Astrocyte (in vitro differentiated cells and primary cell): ENCODE results near the gene SLC29A1. TPM values are rescaled to one million over a fixed set of nuclear protein-coding genes. Genes with fewer than 3 reads are reported as not detected.

Experiments
- DNase-seq: peaks from one replicate; pipeline ENCODE4 v3.0.0-alpha.2; 2010; ENCODE audit warnings: low read depth
- FAIRE-seq: peaks from 2 replicates; lab custom pipeline; 2011; peaks lifted over from hg19 to GRCh38; lab: Jason Lieb, UNC
- H2AFZ ChIP-seq: 2 replicates; pipeline ENCODE4 v1.6.0; 2012; ENCODE audit warnings: low read depth, low read length, inconsistent platforms
- H3K27ac ChIP-seq: 2 replicates; pipeline ENCODE4 v1.5.1; 2011; ENCODE audit warnings: low read depth, low read length, inconsistent platforms
- H3K27me3 ChIP-seq: 2 replicates; pipeline ENCODE4 v1.6.0; 2011; ENCODE audit warnings: low read length, inconsistent platforms; ENCODE audit not compliant: insufficient read depth
- H3K36me3 ChIP-seq: 2 replicates; pipeline ENCODE4 v1.5.1; 2011; ENCODE audit warnings: low read length, inconsistent platforms; ENCODE audit not compliant: insufficient read depth
- H3K4me1 ChIP-seq: 2 replicates; pipeline ENCODE4 v1.5.1; 2011; ENCODE audit warnings: low read length, inconsistent platforms; ENCODE audit not compliant: insufficient read depth
- H3K4me2 ChIP-seq: 2 replicates; pipeline ENCODE4 v1.6.0; 2012; ENCODE audit warnings: low read length, inconsistent platforms
- H3K4me3 ChIP-seq: 2 replicates; pipeline ENCODE4 v1.5.1; 2011; ENCODE audit warnings: low read depth, mild to moderate bottlenecking, low read length, inconsistent platforms; ENCODE audit not compliant: insufficient read depth
- H3K79me2 ChIP-seq: 2 replicates; pipeline ENCODE4 v1.6.0; 2012; ENCODE audit warnings: mild to moderate bottlenecking, low read length, inconsistent platforms; ENCODE audit not compliant: insufficient read depth
- H3K9ac ChIP-seq: 2 replicates; pipeline ENCODE4 v1.6.0; 2012; ENCODE audit warnings: mild to moderate bottlenecking, low read length, inconsistent platforms
- H3K9me3 ChIP-seq: 2 replicates; pipeline ENCODE4 v1.5.1; 2012; ENCODE audit warnings: low read depth, mild to moderate bottlenecking, low read length, inconsistent platforms; ENCODE audit not compliant: insufficient read depth
- H4K20me1 ChIP-seq: 2 replicates; pipeline ENCODE4 v1.6.0; 2012; ENCODE audit warnings: low read length, inconsistent platforms; ENCODE audit not compliant: insufficient read depth
- H3K27ac Mint-ChIP-seq: one replicate; pipeline ENCODE4 v1.8.0; 2021; ENCODE audit warnings: mild to moderate bottlenecking, mixed read lengths; ENCODE audit not compliant: unreplicated experiment
- H3K27me3 Mint-ChIP-seq: one replicate; pipeline ENCODE4 v1.8.0; 2021; ENCODE audit warnings: low read depth, mixed read lengths; ENCODE audit not compliant: unreplicated experiment
- H3K36me3 Mint-ChIP-seq: one replicate; pipeline ENCODE4 v1.8.0; 2021; ENCODE audit warnings: low read depth, mixed read lengths; ENCODE audit not compliant: unreplicated experiment
- H3K4me1 Mint-ChIP-seq: one replicate; pipeline ENCODE4 v1.8.0; 2021; ENCODE audit warnings: low read depth, mixed read lengths; ENCODE audit not compliant: unreplicated experiment
- H3K4me3 Mint-ChIP-seq: one replicate; pipeline ENCODE4 v1.8.0; 2021; ENCODE audit warnings: mild to moderate bottlenecking, moderate library complexity, mixed read lengths; ENCODE audit not compliant: unreplicated experiment
- H3K9me3 Mint-ChIP-seq: one replicate; pipeline ENCODE4 v1.8.0; 2021; ENCODE audit warnings: mild to moderate bottlenecking, mixed read lengths; ENCODE audit not compliant: unreplicated experiment
- EZH2 ChIP-seq: IDR thresholded peaks from 2 replicates; pipeline ENCODE4 v1.6.1; 2012; ENCODE audit warnings: mild to moderate bottlenecking, low read length, inconsistent platforms; ENCODE audit not compliant: insufficient read depth
- total RNA-seq: library from RNA; stranded (reverse); gene quantifications from 2 replicates; pipeline ENCODE4 v1.2.1, GENCODE V29; 2021
- TF ChIP-seq, protein P1 (sequence below): IDR thresholded peaks from 2 replicates; pipeline ENCODE4 v1.5.1; 2011; ENCODE audit warnings: low read depth, mild to moderate bottlenecking, inconsistent platforms, low read length, moderate library complexity; ENCODE audit not compliant: insufficient read depth

SLC29A1 gene
- total RNA-seq, 1 donor from 2014 or later = 15.3 TPM

DNA sequence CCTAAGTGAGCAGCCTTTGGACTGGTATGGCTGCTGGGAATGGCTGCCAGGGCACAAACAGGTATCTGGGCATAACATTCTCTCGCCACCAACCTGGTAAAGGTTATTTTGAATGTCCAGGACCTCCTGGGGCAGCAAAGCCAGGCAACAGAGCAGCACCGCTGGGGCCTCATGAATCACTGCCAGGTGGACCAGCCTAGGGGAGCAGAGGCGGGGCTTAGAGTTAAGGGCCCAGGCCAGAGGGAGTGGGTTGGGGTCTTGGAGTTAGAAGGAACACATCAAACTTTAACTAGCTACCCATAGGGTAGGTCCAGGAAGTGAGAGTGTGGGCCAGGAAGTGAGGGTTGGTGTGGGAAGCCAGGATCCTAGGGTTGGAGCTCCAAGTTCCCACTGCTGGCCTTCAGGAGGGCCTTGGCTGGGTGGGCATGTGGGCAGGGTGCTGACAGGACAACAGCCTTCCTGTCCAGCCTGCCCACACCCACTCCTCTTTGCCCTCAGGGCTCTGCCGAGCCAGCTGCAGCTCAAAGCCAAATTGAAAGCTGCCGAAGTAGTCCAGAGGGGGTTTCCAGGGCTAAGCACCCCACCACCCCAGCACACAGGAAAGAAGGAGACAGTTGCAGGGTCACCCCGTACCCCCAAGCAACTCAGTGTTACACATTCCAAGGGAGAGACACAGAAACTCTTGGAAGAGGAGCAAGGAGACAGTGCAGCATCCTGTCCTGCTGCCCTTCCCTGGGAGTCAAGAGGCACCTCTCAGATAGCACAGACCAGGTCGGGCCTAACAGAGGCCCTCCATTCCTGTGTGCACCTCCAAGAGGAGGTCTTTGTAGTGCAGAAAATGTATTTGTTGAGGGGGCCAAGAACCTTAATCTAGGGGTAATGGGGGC is 39.3 kb downstream of the SLC29A1 start:
- Histone ChIP-seq H3K9ac (peak overlapping the region; percentile 45), H3K36me3 (peaks cover 3% of the 10 kb centered on the region), H3K4me2 (peak overlapping the region; percentile 93), H3K9me3 (no peaks in the 10 kb centered on the region), H3K79me2 (peaks cover 15% of the 10 kb centered on the region), H3K27me3 (no peaks in the 10 kb centered on the region), H3K4me3 (no peak overlapping the region), H3K27ac (no peak overlapping the region), H3K4me1 (peaks cover 24% of the 10 kb centered on the region), H4K20me1 (peaks cover 27% of the 10 kb centered on the region), H2AFZ (no peak overlapping the region)
- FAIRE-seq (no peak), DNase-seq (no peak)
- no peaks in the 10 kb centered on the region for H3K9me3 Mint-ChIP-seq
- peak overlapping the region; percentile 95 for H3K4me3 Mint-ChIP-seq
- TF ChIP-seq, protein P1, sequence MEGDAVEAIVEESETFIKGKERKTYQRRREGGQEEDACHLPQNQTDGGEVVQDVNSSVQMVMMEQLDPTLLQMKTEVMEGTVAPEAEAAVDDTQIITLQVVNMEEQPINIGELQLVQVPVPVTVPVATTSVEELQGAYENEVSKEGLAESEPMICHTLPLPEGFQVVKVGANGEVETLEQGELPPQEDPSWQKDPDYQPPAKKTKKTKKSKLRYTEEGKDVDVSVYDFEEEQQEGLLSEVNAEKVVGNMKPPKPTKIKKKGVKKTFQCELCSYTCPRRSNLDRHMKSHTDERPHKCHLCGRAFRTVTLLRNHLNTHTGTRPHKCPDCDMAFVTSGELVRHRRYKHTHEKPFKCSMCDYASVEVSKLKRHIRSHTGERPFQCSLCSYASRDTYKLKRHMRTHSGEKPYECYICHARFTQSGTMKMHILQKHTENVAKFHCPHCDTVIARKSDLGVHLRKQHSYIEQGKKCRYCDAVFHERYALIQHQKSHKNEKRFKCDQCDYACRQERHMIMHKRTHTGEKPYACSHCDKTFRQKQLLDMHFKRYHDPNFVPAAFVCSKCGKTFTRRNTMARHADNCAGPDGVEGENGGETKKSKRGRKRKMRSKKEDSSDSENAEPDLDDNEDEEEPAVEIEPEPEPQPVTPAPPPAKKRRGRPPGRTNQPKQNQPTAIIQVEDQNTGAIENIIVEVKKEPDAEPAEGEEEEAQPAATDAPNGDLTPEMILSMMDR = no peak
- H3K4me1 Mint-ChIP-seq = peaks cover 29% of the 10 kb centered on the region
- H3K27me3 Mint-ChIP-seq = peaks cover 3% of the 10 kb centered on the region
- peak overlapping the region; percentile 62 for H3K27ac Mint-ChIP-seq
- H3K36me3 Mint-ChIP-seq = no peaks in the 10 kb centered on the region

DNA sequence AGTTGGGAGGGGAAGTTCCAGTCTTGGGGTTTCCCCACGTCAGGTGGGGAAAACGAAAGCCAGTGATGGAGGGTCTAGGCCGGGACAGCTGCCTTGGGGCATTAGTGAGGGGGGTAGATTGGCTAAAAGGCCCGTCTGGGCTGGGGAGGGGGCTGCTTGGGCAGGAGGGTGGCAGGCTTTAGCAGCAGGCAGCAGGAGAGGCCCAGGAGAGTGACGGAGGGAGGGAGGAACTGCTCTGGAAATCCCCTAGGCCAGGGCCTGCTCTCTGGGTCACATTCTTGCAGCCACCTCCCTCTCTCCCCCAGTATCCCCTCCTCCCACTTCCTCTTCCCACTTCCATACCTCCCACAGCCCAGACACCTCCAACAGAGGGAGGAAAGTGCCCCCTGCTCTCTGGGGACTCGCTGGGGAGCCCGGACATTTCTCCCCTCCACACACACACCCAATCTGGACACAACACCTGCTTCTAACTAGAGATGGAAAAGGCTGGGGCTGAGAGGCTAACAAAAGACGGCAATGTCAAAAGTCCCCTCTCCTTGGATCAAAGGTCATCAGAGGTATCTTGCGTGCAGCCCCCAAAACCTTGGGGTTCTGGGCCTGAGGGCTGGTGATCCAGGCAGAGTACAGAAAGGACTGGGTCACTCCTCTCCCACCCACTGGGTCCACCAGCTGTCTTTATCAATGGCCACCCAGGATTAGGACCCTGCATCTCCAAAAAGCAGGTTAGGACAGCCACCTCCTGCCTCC is 40.1 kb downstream of the SLC29A1 start:
- H4K20me1 ChIP-seq = peaks cover 31% of the 10 kb centered on the region
- H3K4me2 ChIP-seq = peak overlapping the region; percentile 93
- no peak overlapping the region for H3K27ac ChIP-seq
- DNase-seq = no peak
- H3K9me3 ChIP-seq = no peaks in the 10 kb centered on the region
- H3K79me2 ChIP-seq = peaks cover 15% of the 10 kb centered on the region
- Mint-ChIP-seq H3K9me3 (no peaks in the 10 kb centered on the region), H3K4me3 (peak overlapping the region; percentile 95), H3K36me3 (no peaks in the 10 kb centered on the region), H3K27me3 (peaks cover 9% of the 10 kb centered on the region), H3K4me1 (peaks cover 23% of the 10 kb centered on the region), H3K27ac (peak overlapping the region; percentile 62)
- H3K9ac ChIP-seq = peak overlapping the region; percentile 45
- no peak overlapping the region for H2AFZ ChIP-seq
- H3K4me3 ChIP-seq = peak overlapping the region; percentile 71
- no peak for TF ChIP-seq EZH2
- TF ChIP-seq, protein P1 = no peak
- peaks cover 3% of the 10 kb centered on the region for H3K36me3 ChIP-seq
- peaks cover 20% of the 10 kb centered on the region for H3K4me1 ChIP-seq
- no peak for FAIRE-seq
- H3K27me3 ChIP-seq = peaks cover 5% of the 10 kb centered on the region
